ENCODE data around the gene KLF13.

DNA sequence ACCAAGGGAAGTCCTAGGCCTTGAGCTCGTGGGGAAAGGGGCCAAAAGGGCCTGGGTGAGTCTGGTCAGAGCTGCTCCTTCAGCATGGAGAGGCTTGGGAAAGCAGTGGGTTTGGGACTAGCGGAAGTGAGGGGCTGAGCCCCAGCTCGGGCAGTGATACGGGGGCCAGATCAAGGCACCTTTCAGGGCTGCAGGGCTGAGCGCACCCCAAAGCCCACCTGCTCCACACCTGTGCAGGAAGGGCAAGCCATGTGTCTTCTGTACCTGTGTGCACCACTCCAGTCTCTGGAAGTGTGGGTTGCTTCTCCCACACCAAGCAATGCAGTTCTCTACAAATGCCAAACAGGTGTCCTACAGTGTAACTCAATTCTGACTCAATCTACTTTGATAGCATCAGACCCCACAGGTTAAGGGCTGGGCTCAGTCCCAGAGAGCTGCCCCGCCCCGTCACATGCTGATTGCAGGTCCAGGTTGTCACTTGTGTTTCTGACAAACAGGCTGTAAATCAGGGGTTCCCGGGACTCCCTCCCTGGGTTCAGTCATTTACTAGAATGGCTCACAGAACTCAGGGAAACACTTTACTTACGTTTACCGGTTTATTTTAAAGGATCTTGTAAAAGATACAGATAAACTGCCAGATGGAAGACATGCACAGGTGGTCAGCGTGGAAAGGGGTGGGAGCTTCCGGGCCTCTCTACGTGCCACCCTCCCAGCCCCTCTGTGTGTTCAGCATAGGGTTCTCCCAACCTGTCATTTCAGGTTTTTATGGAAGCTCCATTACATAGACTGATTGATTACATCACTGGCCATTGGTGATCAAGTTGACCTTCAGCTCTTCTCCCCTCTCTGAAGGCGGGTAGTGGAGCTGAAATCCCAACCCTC, 28.8 kb upstream of the KLF13 start:
- TF ChIP-seq, protein P1, sequence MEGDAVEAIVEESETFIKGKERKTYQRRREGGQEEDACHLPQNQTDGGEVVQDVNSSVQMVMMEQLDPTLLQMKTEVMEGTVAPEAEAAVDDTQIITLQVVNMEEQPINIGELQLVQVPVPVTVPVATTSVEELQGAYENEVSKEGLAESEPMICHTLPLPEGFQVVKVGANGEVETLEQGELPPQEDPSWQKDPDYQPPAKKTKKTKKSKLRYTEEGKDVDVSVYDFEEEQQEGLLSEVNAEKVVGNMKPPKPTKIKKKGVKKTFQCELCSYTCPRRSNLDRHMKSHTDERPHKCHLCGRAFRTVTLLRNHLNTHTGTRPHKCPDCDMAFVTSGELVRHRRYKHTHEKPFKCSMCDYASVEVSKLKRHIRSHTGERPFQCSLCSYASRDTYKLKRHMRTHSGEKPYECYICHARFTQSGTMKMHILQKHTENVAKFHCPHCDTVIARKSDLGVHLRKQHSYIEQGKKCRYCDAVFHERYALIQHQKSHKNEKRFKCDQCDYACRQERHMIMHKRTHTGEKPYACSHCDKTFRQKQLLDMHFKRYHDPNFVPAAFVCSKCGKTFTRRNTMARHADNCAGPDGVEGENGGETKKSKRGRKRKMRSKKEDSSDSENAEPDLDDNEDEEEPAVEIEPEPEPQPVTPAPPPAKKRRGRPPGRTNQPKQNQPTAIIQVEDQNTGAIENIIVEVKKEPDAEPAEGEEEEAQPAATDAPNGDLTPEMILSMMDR (conservative IDR thresholded peaks at IDR 0.05 in 1 of 2, IDR thresholded peaks at IDR 0.05 in 1 of 2; ENCODE audit: low read depth in 1 of 2, low read length in 2 of 2) = no peak
- no peak for TF ChIP-seq EZH2 (IDR thresholded peaks at IDR 0.05; ENCODE audit: low read length, missing control alignments)
